AG04449 (cell line): Measurements from ENCODE around the gene CACNB3.

Experiments used
- CTCF ChIA-PET: fragments of 350-600 bp; formaldehyde crosslinking; extraction: SDS; loops from one replicate; lab custom pipeline; 2021; ENCODE audit warnings: antibody characterized with exemption; lab: Yijun Ruan, JAX
- POLR2A ChIA-PET: fragments of 400-600, 350-600 bp; formaldehyde crosslinking; extraction: SDS; loops from one replicate; lab custom pipeline; 2020; ENCODE audit warnings: antibody characterized with exemption, inconsistent platforms; lab: Yijun Ruan, JAX
- DNase-seq: peaks from one replicate; pipeline ENCODE4 v3.0.0-alpha.2; 2010; ENCODE audit warnings: low read depth, low spot score
- H3K4me3 ChIP-seq: 2 replicates; pipeline ENCODE4 v1.5.1; 2011; ENCODE audit warnings: low read depth, mild to moderate bottlenecking, control low read depth, low read length
- TF ChIP-seq, protein P1 (sequence below): IDR thresholded peaks from one replicate; pipeline ENCODE4 v1.5.1; 2011; ENCODE audit warnings: mild to moderate bottlenecking, moderate library complexity, low read length, control low read depth, inconsistent platforms; ENCODE audit not compliant: insufficient read depth; ENCODE audit errors: missing control alignments

The CACNB3 gene

DNA sequence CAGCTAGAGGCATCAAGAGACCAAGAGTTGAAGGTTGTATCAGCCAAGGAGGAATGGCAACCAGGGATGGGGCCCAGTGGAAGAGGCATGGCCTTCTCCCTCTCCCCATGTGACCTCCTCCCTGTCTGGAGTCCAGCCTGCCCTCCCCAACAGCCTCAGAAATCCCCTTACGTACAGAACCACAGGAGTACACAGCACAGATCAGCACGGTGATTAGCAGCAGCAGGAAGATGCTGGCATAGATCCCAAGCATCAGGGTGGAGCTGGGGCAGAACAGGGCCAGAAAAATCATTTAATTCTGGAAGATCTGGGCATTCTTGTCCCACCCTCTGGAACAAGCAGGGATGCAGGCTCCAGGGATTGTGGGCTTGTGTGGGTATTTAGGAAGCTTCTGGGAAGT lies 43.8 kb upstream of the CACNB3 start:
- no peak for DNase-seq
- TF ChIP-seq, protein P1, sequence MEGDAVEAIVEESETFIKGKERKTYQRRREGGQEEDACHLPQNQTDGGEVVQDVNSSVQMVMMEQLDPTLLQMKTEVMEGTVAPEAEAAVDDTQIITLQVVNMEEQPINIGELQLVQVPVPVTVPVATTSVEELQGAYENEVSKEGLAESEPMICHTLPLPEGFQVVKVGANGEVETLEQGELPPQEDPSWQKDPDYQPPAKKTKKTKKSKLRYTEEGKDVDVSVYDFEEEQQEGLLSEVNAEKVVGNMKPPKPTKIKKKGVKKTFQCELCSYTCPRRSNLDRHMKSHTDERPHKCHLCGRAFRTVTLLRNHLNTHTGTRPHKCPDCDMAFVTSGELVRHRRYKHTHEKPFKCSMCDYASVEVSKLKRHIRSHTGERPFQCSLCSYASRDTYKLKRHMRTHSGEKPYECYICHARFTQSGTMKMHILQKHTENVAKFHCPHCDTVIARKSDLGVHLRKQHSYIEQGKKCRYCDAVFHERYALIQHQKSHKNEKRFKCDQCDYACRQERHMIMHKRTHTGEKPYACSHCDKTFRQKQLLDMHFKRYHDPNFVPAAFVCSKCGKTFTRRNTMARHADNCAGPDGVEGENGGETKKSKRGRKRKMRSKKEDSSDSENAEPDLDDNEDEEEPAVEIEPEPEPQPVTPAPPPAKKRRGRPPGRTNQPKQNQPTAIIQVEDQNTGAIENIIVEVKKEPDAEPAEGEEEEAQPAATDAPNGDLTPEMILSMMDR: no peak
- ChIA-PET CTCF (interaction anchor here (0.7 to 2.6 kb wide), 4 partner anchors 22 to 41 kb away, joined by 3 to 10 read pairs (median 4); no protein-coding TSS in a partner anchor), POLR2A (no interaction called here)
- H3K4me3 ChIP-seq: no peak overlapping the region

DNA sequence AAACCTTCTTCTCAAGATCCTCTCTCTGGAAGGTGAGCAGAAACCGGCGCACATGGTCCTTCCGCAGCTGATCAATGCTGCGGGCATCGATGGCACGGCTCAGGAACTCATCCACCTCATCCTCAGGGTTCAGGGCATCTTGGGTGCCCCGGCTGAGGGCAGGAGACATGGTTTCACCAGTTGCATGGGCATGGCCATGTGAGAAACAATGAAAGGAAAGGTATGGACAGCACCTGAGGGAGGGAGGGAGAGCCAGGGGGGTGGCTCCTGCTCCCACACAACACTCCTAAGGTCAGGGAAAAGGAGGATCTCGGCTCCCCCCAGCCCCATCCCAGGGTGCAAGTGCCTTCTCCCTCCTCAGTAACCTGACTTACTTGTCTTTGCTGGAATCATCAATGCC lies 43.0 kb upstream of the CACNB3 start:
- ChIA-PET POLR2A (no interaction called here), CTCF (interaction anchor here (0.7 to 2.6 kb wide), 4 partner anchors 10 to 39 kb away, joined by 3 to 10 read pairs (median 4); no protein-coding TSS in a partner anchor)
- DNase-seq: no peak
- H3K4me3 ChIP-seq: no peak overlapping the region
- TF ChIP-seq, protein P1: no peak

DNA sequence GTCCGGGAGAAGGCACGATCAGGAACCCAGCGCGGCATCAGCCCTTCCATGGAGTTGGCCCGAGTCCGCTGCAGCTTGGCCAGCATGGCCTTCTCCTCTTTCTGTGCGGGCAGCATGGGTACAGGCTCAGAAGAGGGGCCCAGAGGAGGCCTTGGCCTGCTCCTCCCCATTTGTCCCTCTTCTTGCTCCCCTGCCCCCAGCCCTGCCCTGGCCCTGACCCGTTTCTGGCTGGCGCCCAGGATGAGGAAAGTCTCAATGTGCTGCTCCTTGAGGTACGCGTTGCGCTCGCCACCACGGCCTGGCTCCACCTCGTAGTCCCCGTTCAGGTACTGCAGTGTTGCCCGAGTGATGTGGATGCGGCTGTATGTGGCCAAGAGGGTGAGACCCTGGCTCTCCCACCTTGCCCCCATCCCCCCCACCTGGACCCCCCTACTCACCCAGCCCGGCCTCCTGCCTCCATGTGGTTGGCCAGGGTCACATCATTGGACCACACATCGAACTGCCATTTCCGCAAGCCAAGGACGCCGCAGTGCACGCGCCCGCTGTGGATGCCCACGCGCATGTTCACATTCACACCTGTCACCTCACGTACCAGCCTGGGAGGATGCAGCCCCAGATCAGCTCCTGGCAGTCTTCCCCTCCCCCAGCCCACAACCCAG lies 42.2 kb upstream of the CACNB3 start:
- CTCF ChIA-PET: interaction anchor here (1.0 to 2.6 kb wide), 3 partner anchors 11 to 23 kb away, joined by 3 to 10 read pairs (median 5); no protein-coding TSS in a partner anchor
- TF ChIP-seq, protein P1: no peak
- no peak overlapping the region for H3K4me3 ChIP-seq
- POLR2A ChIA-PET: no interaction called here
- DNase-seq: no peak

DNA sequence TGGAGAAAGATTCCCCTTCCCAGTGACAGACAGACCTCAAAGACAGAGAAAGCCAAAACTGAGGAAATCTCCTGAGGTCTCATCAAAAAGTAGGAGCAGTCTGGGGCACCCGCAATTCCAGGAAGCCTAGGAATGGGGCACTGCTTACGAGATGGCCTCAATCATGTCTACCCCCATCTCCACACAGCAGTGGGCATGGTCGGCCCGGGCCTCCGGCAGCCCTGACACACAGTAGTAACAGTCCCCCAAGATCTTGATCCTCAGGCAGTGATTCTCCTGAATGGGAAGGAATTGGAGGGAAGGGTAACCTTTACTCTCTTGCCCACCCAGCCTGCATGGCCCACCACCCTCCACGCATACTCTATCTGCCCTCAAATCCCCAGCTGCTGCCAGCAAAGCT lies 41.3 kb upstream of the CACNB3 start:
- no peak overlapping the region for H3K4me3 ChIP-seq
- ChIA-PET POLR2A (no interaction called here), CTCF (no interaction called here)
- TF ChIP-seq, protein P1: no peak
- no peak for DNase-seq

DNA sequence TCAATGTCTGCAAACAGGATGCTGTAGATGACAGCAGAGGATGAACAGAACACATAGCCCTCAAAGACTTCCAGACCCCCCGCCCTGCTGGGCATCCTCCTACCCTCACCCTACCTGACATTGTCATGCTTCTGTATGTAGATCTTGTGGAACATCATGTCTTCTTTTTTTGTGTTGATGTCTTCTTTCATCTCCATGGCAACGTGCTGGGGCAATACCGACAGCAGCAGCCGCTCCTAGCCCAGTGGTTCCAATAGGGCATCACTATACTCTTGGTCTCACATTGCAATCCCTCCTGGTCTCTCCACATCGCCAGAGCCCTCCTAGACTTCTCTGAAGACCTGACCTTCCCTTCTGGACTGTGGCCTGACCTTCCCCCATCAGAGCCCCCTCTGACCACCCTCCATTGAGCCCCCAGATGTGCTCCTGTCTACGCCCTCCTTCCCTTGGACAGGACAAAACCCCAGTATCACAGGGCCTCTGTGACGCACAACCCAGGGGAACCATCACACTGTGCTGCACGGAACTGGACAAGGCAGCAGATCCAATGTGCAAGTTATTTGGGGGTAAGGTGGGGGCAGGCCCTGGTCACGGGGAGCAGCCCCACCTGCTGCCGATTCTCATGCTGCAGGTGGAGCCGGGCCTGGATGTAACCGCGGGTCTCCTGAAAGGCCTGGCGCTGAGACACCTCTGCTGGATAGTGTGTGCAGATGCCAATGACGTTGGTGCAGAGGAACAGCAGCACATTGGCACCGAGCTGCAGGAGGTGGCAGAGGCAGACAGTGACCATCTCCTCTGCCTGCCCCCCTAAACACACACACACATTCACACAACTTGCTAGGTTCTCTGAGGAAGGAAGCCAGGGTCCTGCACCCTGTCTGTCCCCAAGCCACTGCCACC lies 40.5 kb upstream of the CACNB3 start:
- CTCF ChIA-PET: interaction anchor here (1.0 to 4.9 kb wide), 5 partner anchors 12 to 37 kb away, joined by 4 to 33 read pairs (median 24); no protein-coding TSS in a partner anchor

More for the DNA sequence above, 40.5 kb upstream of the CACNB3 start:
- POLR2A ChIA-PET: no interaction called here
- TF ChIP-seq, protein P1: no peak
- no peak for DNase-seq
- H3K4me3 ChIP-seq: no peak overlapping the region
